Measurements from ENCODE around the gene LRRFIP2.

The LRRFIP2 gene

GRCh38 chr3:37111199-37111598, 63.2 kb downstream of the LRRFIP2 start:
- no peak for DNase-seq (ENCODE audit: low spot score)
- CTCF ChIA-PET, result no interaction called here
- H3K27ac ChIP-seq, result no peak overlapping the region
- POLR2A ChIA-PET (ENCODE audit: low non-redundant PET), result no interaction called here
- TF ChIP-seq CTCF (conservative IDR thresholded peaks at IDR 0.05; ENCODE audit: low read depth), result no peak

- H3K27ac ChIP-seq, result no peak overlapping the region
- no peak for DNase-seq (ENCODE audit: low spot score)
- ChIA-PET POLR2A (ENCODE audit: low non-redundant PET) (no interaction called here), CTCF (interaction anchor here (0.6 kb wide), 1 partner anchor 106 kb away, joined by 3 read pairs; no protein-coding TSS in a partner anchor)
- no peak for TF ChIP-seq CTCF (conservative IDR thresholded peaks at IDR 0.05; ENCODE audit: low read depth)
Observed at GRCh38 chr3:37107846-37108245, 66.5 kb downstream of the LRRFIP2 start.

GRCh38 chr3:37103103-37103808, 71.1 kb downstream of the LRRFIP2 start:
- TF ChIP-seq CTCF (conservative IDR thresholded peaks at IDR 0.05; ENCODE audit: low read depth), result no peak
- DNase-seq (ENCODE audit: low spot score), result no peak
- ChIA-PET POLR2A (ENCODE audit: low non-redundant PET) (no interaction called here), CTCF (interaction anchor here (0.6 kb wide), 1 partner anchor 85 kb away, joined by 4 read pairs; no protein-coding TSS in a partner anchor)
- H3K27ac ChIP-seq, result no peak overlapping the region

GRCh38 chr3:37100411-37100810, 74.0 kb downstream of the LRRFIP2 start:
- DNase-seq (ENCODE audit: low spot score), result no peak
- CTCF ChIA-PET, result no interaction called here
- H3K27ac ChIP-seq, result no peak overlapping the region
- no peak for TF ChIP-seq CTCF (conservative IDR thresholded peaks at IDR 0.05; ENCODE audit: low read depth)
- POLR2A ChIA-PET (ENCODE audit: low non-redundant PET), result no interaction called here

- POLR2A ChIA-PET (ENCODE audit: low non-redundant PET), result no interaction called here
- no peak overlapping the region for H3K27ac ChIP-seq
- no peak for TF ChIP-seq CTCF (conservative IDR thresholded peaks at IDR 0.05; ENCODE audit: low read depth)
- CTCF ChIA-PET, result no interaction called here
- no peak for DNase-seq (ENCODE audit: low spot score)
Observed at GRCh38 chr3:37099469-37099868, 74.9 kb downstream of the LRRFIP2 start.

GRCh38 chr3:37098884-37099283, 75.5 kb downstream of the LRRFIP2 start:
- no peak overlapping the region for H3K27ac ChIP-seq
- no peak for DNase-seq (ENCODE audit: low spot score)
- no peak for TF ChIP-seq CTCF (conservative IDR thresholded peaks at IDR 0.05; ENCODE audit: low read depth)
- CTCF ChIA-PET, result no interaction called here
- POLR2A ChIA-PET (ENCODE audit: low non-redundant PET), result interaction anchor here (0.6 kb wide), 1 partner anchor 124 kb away, joined by 12 read pairs; no protein-coding TSS in a partner anchor

All from RWPE1 (cell line).